Glomerular visceral epithelial cell (primary cell): Measurements from ENCODE around the gene CAB39L.

ENCODE experiments used
- DNase-seq: peaks from one replicate; pipeline ENCODE4 v3.0.0-alpha.2; 2016; ENCODE audit errors: extremely low spot score

The CAB39L gene

DNA sequence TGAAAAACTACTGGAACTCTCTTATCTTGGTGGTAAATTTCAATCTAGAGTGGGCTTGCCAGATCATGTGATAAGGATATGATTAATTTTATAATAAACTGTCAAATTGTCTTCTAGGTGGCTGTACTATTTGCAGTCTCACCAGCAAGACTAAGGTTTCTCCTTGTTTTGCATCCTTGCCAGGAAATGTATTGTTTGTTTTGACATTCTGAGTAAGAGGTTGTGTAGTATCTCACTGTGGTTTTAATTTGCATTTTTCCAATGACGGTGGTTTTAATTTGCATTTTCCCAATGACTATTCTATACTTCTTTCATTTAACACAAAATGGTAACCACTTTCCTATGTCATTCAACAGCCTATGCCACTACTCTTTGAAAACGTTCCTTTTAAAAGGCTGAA is 2.0 kb downstream of the CAB39L start:
- no peak for DNase-seq

DNA sequence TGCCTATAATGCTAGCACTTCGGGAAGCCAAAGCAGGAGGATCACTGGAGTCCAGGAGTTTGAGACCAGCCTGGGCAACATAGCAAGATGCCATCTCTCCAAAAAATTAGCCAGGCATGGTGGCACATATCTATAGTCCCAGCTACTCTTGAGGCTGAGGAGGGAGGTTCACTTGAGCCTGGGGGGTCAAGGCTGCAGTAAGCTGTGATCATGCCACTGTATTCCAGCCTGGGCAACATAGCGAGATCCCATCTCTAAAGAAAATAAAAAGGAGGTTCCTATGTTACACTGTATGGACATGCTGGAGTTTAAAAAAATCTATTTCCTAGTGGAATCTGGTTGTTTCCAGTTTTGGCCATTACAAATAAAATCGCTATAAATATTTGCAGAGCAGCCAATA is 2.6 kb downstream of the CAB39L start:
- no peak for DNase-seq

DNA sequence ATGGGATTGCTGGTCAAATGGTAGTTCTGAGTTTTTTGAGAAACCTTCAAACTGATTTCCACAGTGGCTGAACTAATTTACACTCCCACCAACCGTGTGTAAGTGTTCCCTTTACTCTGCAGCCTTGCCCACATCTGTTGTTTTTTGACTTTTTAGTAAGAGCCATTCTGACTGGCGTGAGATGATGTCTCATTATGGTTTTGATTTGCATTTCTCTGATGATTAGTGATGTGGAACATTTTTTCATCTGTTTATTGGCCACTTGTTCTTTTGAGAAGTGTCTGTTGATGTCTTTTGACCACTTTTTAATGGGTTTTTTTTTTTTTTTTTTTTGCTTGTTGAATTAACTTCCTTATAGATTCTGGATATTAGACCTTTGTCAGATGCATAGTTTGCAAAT is 4.3 kb downstream of the CAB39L start:
- DNase-seq, result no peak

- DNase-seq, result no peak
These were observed 6.2 kb downstream of the CAB39L start for GRCh38 chr13:49437705-49438104.

GRCh38 chr13:49436890-49437289 is 7.0 kb downstream of the CAB39L start:
- DNase-seq, result peak; percentile 31

DNA sequence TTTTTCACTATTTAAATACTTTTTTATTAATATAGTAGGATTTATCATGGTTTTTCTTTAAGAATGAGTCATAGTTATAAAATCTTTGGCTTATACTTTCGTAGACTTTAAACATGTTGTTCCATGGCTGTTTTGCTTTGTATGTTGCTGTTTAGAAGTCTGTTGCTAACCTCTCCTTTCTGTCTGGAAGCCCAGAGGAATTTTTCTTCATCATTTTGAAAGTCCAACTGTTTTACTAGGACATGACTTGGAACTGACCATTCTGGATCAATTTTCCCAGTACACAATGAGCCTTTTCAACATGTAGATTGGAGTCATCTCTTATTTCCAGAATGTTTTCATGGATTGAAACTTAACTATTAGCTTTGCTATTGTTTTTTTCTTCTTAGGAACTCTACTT is 7.9 kb downstream of the CAB39L start:
- DNase-seq, result no peak

DNA sequence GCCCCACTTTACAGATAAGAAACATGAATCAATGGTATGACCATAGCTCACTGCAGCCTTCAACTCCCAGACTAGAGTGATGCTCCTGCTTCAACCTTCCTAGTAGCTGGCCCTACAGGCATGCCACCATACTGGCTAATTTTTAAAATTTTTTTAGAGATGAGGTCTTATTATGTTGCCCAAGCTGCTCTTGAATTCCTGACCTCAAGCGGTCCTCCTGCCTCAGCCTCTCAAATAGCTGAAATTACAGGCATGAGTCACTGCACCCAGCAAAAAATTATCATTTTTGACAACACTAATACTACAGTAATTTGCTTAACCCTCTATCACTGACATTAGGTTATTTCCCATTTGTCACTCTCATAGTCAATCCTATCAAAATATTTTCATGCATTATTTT is 14.7 kb downstream of the CAB39L start:
- no peak for DNase-seq

GRCh38 chr13:49428041-49428763 is 15.7 kb downstream of the CAB39L start:
- no peak for DNase-seq

DNA sequence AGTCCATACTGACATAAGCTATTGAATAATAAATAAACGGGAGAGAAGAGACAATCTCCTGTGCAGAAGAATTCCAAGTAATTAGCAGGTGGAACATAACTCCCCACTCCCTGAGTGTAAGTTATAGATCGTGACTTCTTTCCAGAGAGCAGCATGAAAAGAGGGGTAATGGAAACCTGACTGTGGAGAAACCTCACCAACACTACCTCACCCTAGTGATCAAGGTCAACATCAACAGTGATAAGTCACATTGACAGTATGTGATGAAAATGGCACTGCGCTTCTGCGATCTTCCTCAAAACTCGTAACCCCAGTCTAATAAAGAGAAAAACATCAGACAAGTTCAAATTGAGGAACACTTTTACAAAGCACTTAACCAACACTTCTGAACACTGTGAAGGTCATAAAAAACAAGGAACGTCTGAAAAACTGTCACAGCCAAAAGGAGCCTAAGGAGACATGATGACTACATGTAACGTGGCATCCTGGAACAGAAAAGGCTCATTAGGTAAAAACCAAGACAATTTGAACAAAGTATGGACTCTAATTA is 19.8 kb downstream of the CAB39L start:
- DNase-seq, result no peak

- DNase-seq, result no peak
These were observed 22.5 kb downstream of the CAB39L start for GRCh38 chr13:49421391-49421790.

GRCh38 chr13:49419276-49419675 is 24.6 kb downstream of the CAB39L start:
- DNase-seq, result no peak

- DNase-seq, result no peak
These were observed 25.7 kb downstream of the CAB39L start for GRCh38 chr13:49418206-49418605.

- DNase-seq, result no peak
These were observed 26.7 kb downstream of the CAB39L start for GRCh38 chr13:49417161-49417560.

DNA sequence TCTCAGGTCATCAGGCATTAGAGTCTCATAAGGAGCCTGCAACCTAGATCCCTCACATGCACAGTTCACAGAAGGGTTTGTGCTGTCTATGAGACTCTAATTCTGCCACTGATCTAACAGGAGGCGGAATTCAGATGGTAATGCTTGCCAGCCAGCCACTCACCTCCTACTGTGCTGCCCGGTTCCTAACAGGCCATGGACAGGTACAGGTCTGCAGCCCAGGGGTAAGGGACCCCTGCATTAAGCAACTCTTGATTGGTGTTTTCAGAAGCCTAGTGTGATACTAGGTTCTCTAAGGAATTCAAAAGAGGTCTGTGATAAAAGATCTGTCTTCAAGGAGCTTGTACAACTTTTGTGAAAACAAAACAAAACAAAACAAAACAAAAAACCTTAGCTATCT is 31.1 kb downstream of the CAB39L start:
- no peak for DNase-seq

DNA sequence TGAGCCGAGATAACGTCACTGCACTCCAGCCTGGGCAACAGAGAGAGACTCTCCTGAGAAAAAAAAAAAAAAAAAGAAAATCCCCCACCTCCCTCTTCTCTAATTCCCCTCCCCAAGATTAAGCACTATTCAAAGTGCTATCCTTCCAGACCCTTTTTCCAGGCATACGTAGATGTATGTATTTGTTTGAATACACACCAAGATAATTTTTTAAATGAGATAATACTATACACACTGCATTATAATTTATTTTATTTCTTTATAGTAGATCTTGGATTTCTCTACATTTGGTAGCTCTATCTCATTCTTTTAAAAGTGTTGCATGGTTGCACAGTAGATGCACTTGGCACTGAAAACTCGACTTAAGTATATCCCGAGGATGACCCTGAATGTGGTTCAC is 32.5 kb downstream of the CAB39L start:
- DNase-seq, result no peak

- DNase-seq, result no peak
These were observed 33.4 kb downstream of the CAB39L start for GRCh38 chr13:49410477-49410876.

- DNase-seq, result no peak
These were observed 33.9 kb downstream of the CAB39L start for GRCh38 chr13:49410006-49410405.

GRCh38 chr13:49409008-49409407 is 34.9 kb downstream of the CAB39L start:
- DNase-seq, result no peak

- no peak for DNase-seq
These were observed 35.9 kb downstream of the CAB39L start for GRCh38 chr13:49407936-49408335.

DNA sequence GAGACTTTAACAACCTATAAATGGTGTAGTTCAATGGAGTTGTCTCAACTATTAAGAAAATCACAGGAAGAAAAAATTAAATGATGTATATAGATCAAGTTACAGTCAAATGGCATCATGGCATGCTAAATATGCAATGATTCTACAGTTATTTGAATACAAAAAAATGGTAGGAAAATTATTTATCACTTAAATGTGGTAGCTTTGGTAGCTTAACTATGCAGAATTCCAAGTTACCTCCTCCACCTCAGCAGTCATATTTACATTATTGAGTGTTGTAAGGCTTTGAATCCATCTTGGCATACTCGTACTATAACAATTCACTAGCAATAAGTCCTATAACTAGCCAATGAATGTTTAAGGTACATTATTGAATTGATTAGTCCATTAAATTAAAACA is 36.8 kb downstream of the CAB39L start:
- DNase-seq, result no peak

DNA sequence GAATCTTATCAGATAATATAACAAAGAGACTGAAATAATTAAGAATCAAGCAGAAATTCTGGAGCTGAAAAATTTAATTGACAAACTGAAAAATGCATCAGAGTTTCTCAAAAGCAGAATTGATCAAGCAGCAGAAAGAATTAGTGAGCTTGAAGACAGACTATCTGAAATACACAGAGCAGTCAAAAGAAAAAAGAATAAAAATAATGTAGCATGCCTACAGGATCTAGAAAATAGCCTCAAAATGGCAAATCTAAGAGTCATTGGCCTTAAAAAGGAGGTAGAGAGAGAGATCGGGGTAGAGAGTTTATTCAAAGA is 39.2 kb downstream of the CAB39L start:
- DNase-seq, result no peak

GRCh38 chr13:49403996-49404702 is 39.7 kb downstream of the CAB39L start:
- no peak for DNase-seq
